NB4 (cell line): Measurements from ENCODE around the gene C1QB.
A peak's percentile ranks its signal among the peaks of the same experiment; 100 is the strongest.

Experiments used
- CTCF ChIP-seq: IDR thresholded peaks from one replicate; pipeline ENCODE4 v1.5.1; 2012; ENCODE audit warnings: low read depth, low read length
- MAX ChIP-seq: IDR thresholded peaks from 2 replicates; pipeline ENCODE4 v1.6.1; 2011; ENCODE audit warnings: low read depth, low read length
- POLR2A ChIP-seq: IDR thresholded peaks from 2 replicates; pipeline ENCODE4 v1.6.1; 2011; ENCODE audit warnings: mild to moderate bottlenecking; ENCODE audit not compliant: insufficient read length; ENCODE audit errors: extremely low read depth

GRCh38 chr1:22665752-22666151 lies 12.7 kb downstream of the C1QB start:
- TF ChIP-seq POLR2A: no peak
- TF ChIP-seq CTCF: peak; percentile 49
- TF ChIP-seq MAX: no peak
